Activated CD8-positive, alpha-beta T cell treated with anti-CD3 and anti-CD28 coated beads for 36 hours (primary cell): ENCODE data around the gene FRS2. TPM values are rescaled to one million over a fixed set of nuclear protein-coding genes. Genes with fewer than 3 reads are reported as not detected.
A peak's percentile ranks its signal among the peaks of the same experiment; 100 is the strongest.

Experiments
- ATAC-seq: fragments of 200-7000 bp; cut with Tn5 transposase; one replicate; pipeline ENCODE4 v1.10.0; 2021; ENCODE audit warnings: mild to moderate bottlenecking, moderate library complexity
- CTCF ChIA-PET: fragments of 350-600 bp; sonication (Branson Sonifier 250); formaldehyde crosslinking; loops from one replicate; lab custom pipeline; 2021; ENCODE audit warnings: antibody characterized with exemption; lab: Charles Lee
- POLR2A ChIA-PET: fragments of 350-600 bp; sonication (Branson Sonifier 250); formaldehyde crosslinking; loops from one replicate; lab custom pipeline; 2021; ENCODE audit warnings: antibody characterized with exemption; lab: Charles Lee
- DNase-seq: peaks from one replicate; pipeline ENCODE4 v3.0.0-alpha.2; 2020
- H3K27ac Mint-ChIP-seq: one replicate; pipeline ENCODE4 v1.8.0; 2021; ENCODE audit warnings: mild to moderate bottlenecking, mixed read lengths
- H3K27me3 Mint-ChIP-seq: one replicate; pipeline ENCODE4 v1.8.0; 2021; ENCODE audit warnings: mixed read lengths
- H3K36me3 Mint-ChIP-seq: one replicate; pipeline ENCODE4 v1.8.0; 2021; ENCODE audit warnings: low read depth, mixed read lengths
- H3K4me1 Mint-ChIP-seq: one replicate; pipeline ENCODE4 v1.8.0; 2021; ENCODE audit warnings: low read depth, mixed read lengths
- H3K4me3 Mint-ChIP-seq: one replicate; pipeline ENCODE4 v1.8.0; 2021; ENCODE audit warnings: mild to moderate bottlenecking, moderate library complexity, mixed read lengths
- H3K9me3 Mint-ChIP-seq: one replicate; pipeline ENCODE4 v1.8.0; 2021; ENCODE audit warnings: mixed read lengths
- CTCF ChIP-seq: fragments of 200-600 bp; IDR thresholded peaks from one replicate; pipeline ENCODE4 v1.8.0; 2022; ENCODE audit warnings: antibody characterized with exemption, mild to moderate bottlenecking
- intact Hi-C: fragments of 100-400 bp; cut with micrococcal nuclease; formaldehyde crosslinking; loops from one replicate; pipeline ENCODE4 v1.10.0; 2022
- total RNA-seq, 2 experiments: library from RNA; stranded (reverse); gene quantifications; one replicate each; pipeline ENCODE4 v1.2.3, GENCODE V29; 2021

Gene FRS2
- total RNA-seq, 2 experiments from 2014 or later: 8.3 to 10.5 TPM

GRCh38 chr12:69490920-69491643, 20.9 kb downstream of the FRS2 start:
- ATAC-seq: no peak
- no peak for DNase-seq
- Mint-ChIP-seq H3K4me3 (no peak overlapping the region), H3K9me3 (peaks cover 4% of the 10 kb centered on the region), H3K27me3 (no peaks in the 10 kb centered on the region), H3K27ac (no peak overlapping the region), H3K4me1 (peaks cover 22% of the 10 kb centered on the region), H3K36me3 (peaks cover 33% of the 10 kb centered on the region)
- ChIA-PET CTCF (no interaction called here), POLR2A (interaction anchor here (0.7 kb wide), 1 partner anchor 765 kb away, joined by 3 read pairs; no protein-coding TSS in a partner anchor)
- intact Hi-C loops: no loop called here
- TF ChIP-seq CTCF: no peak

- intact Hi-C loops: no loop called here
- ATAC-seq: no peak
- peaks cover 16% of the 10 kb centered on the region for H3K36me3 Mint-ChIP-seq
- DNase-seq: no peak
- no peak overlapping the region for H3K27ac Mint-ChIP-seq
- no peaks in the 10 kb centered on the region for H3K27me3 Mint-ChIP-seq
- H3K4me3 Mint-ChIP-seq: no peak overlapping the region
- H3K9me3 Mint-ChIP-seq: peaks cover under 1% of the 10 kb centered on the region
- peaks cover 26% of the 10 kb centered on the region for H3K4me1 Mint-ChIP-seq
- ChIA-PET POLR2A (interaction anchor here (0.6 kb wide), 1 partner anchor 48 kb away, joined by 3 read pairs; no protein-coding TSS in a partner anchor), CTCF (interaction anchor here (0.7 to 1.4 kb wide), 3 partner anchors 10 to 202 kb away, joined by 3 read pairs; no protein-coding TSS in a partner anchor)
- TF ChIP-seq CTCF: no peak
Measured at GRCh38 chr12:69492739-69493138, 22.6 kb downstream of the FRS2 start.

- Mint-ChIP-seq H3K4me1 (peaks cover 41% of the 10 kb centered on the region), H3K4me3 (no peak overlapping the region), H3K27me3 (no peaks in the 10 kb centered on the region), H3K36me3 (peaks cover 12% of the 10 kb centered on the region), H3K9me3 (no peaks in the 10 kb centered on the region), H3K27ac (no peak overlapping the region)
- ChIA-PET CTCF (interaction anchor here (1.2 to 2.5 kb wide), 2 partner anchors 76 to 78 kb away, joined by 3 to 8 read pairs; no protein-coding TSS in a partner anchor), POLR2A (interaction anchor here (1.4 kb wide), 1 partner anchor 85 kb away, joined by 5 read pairs; no protein-coding TSS in a partner anchor)
- intact Hi-C loops: no loop called here
- ATAC-seq: no peak
- no peak for TF ChIP-seq CTCF
- no peak for DNase-seq
Measured at GRCh38 chr12:69495071-69495470, 24.9 kb downstream of the FRS2 start.

GRCh38 chr12:69497308-69498026, 27.3 kb downstream of the FRS2 start:
- Mint-ChIP-seq H3K27ac (peak overlapping the region; percentile 74), H3K4me1 (peaks cover 39% of the 10 kb centered on the region), H3K36me3 (peaks cover 5% of the 10 kb centered on the region), H3K27me3 (no peaks in the 10 kb centered on the region), H3K4me3 (peak overlapping the region; percentile 31), H3K9me3 (no peaks in the 10 kb centered on the region)
- ATAC-seq (peak; percentile 76), DNase-seq (no peak)
- intact Hi-C loops: no loop called here
- ChIA-PET POLR2A (no interaction called here), CTCF (interaction anchor here (2.5 kb wide), 1 partner anchor 73 kb away, joined by 8 read pairs; no protein-coding TSS in a partner anchor)
- TF ChIP-seq CTCF: no peak
